H1 (cell line): Measurements from ENCODE around the gene MYO7B. TPM values are rescaled to one million over a fixed set of nuclear protein-coding genes. Genes with fewer than 3 reads are reported as not detected.

ENCODE experiments used
- CTCF ChIA-PET: fragments of 300-600 bp; sonication (Branson Sonifier 250); formaldehyde crosslinking; loops from one replicate; lab custom pipeline; 2021; ENCODE audit not compliant: partially characterized antibody; lab: Charles Lee
- POLR2A ChIA-PET: fragments of 300-600 bp; sonication (Branson Sonifier 250); formaldehyde crosslinking; loops from one replicate; lab custom pipeline; 2021; ENCODE audit warnings: inconsistent platforms; ENCODE audit not compliant: partially characterized antibody; lab: Charles Lee
- DNase-seq, 2 experiments: peaks; one replicate each; pipeline versions ENCODE4 v3.0.0 to v3.0.0-alpha.2; 2010 to 2022; ENCODE audit warnings: low spot score in 2 of 2, low read depth in 1 of 2, mixed read lengths in 1 of 2
- FAIRE-seq: peaks from 2 replicates; lab custom pipeline; 2011; peaks lifted over from hg19 to GRCh38; lab: Jason Lieb, UNC
- H2AFZ ChIP-seq: 2 replicates; pipeline ENCODE4 v1.8.1; 2012; ENCODE audit warnings: low read length, inconsistent platforms
- H2AK5ac ChIP-seq: 2 replicates; pipeline ENCODE4 v1.6.1; 2013; ENCODE audit warnings: low read depth, low read length
- H2BK120ac ChIP-seq: replicated peaks from 2 replicates; pipeline ENCODE3; 2013; ENCODE audit warnings: low read depth, low read length, inconsistent platforms
- H2BK12ac ChIP-seq: 2 replicates; pipeline ENCODE4 v1.6.1; 2013; ENCODE audit warnings: low read depth, low read length
- H2BK15ac ChIP-seq: 2 replicates; pipeline ENCODE4 v1.6.1; 2013; ENCODE audit warnings: low read length
- H2BK20ac ChIP-seq: 2 replicates; pipeline ENCODE4 v1.6.1; 2013; ENCODE audit warnings: low read length
- H2BK5ac ChIP-seq: 2 replicates; pipeline ENCODE4 v1.6.1; 2013; ENCODE audit warnings: low read depth, low read length
- H3K14ac ChIP-seq: 2 replicates; pipeline ENCODE4 v1.6.1; 2013; ENCODE audit warnings: inconsistent platforms; ENCODE audit not compliant: insufficient read length
- H3K18ac ChIP-seq: 2 replicates; pipeline ENCODE4 v1.6.1; 2013; ENCODE audit warnings: low read length; ENCODE audit errors: extremely low read depth
- H3K23ac ChIP-seq: 2 replicates; pipeline ENCODE4 v1.6.1; 2013; ENCODE audit warnings: inconsistent platforms; ENCODE audit not compliant: insufficient read length
- H3K23me2 ChIP-seq: 2 replicates; pipeline ENCODE4 v1.6.1; 2013; ENCODE audit warnings: low read depth, low read length
- H3K27ac ChIP-seq: 2 replicates; pipeline ENCODE4 v1.6.1; 2011; ENCODE audit warnings: low read depth, low read length, inconsistent platforms
- H3K27me3 ChIP-seq, 4 experiments: replicated peaks in 1 of 4; 1 replicate in 1 of 4; 2 replicates in 3 of 4; pipeline versions ENCODE4 v1.6.1 to v1.8.1; 2011 to 2013; ENCODE audit warnings: low read length in 3 of 4, mild to moderate bottlenecking in 3 of 4, inconsistent platforms in 2 of 4, mixed read lengths in 2 of 4, moderate library complexity in 1 of 4; ENCODE audit not compliant: control insufficient read depth in 3 of 4, insufficient read depth in 3 of 4; ENCODE audit errors: extremely low read depth in 1 of 4
- H3K36me3 ChIP-seq, 4 experiments: 2 replicates each; pipeline versions ENCODE4 v1.6.1 to v1.8.1; 2011 to 2013; ENCODE audit warnings: mild to moderate bottlenecking in 4 of 4, low read length in 3 of 4, moderate library complexity in 2 of 4, control low read depth in 1 of 4, inconsistent platforms in 1 of 4; ENCODE audit not compliant: insufficient read depth in 4 of 4, control insufficient read depth in 2 of 4
- H3K4ac ChIP-seq: replicated peaks from 2 replicates; pipeline ENCODE3; 2013; ENCODE audit warnings: low read length, low read depth, mixed read lengths, inconsistent platforms; ENCODE audit not compliant: insufficient read length
- H3K4me1 ChIP-seq, 4 experiments: replicated peaks in 1 of 4; 1 replicate in 1 of 4; 2 replicates in 3 of 4; pipeline versions ENCODE4 v1.6.1 to v1.8.1; 2011 to 2013; ENCODE audit warnings: low read length in 3 of 4, inconsistent platforms in 2 of 4, mixed read lengths in 1 of 4; ENCODE audit not compliant: insufficient read depth in 4 of 4, control insufficient read depth in 3 of 4
- H3K4me2 ChIP-seq, 2 experiments: 2 replicates each; pipeline versions ENCODE4 v1.6.1 to v1.8.1; 2011 to 2013; ENCODE audit warnings: low read depth in 2 of 2, low read length in 2 of 2, control low read depth in 1 of 2, inconsistent platforms in 1 of 2, mild to moderate bottlenecking in 1 of 2; ENCODE audit not compliant: insufficient read depth in 1 of 2
- H3K4me3 ChIP-seq, 4 experiments: fragments of 200-600, 300-600 bp in 1 of 4; sonication (generic), shearing (Covaris generic), sonication (Bioruptor Twin) in 1 of 4; 2 replicates each; pipeline versions ENCODE4 v1.5.1 to v1.8.1; 2011 to 2016; ENCODE audit warnings: low read length in 4 of 4, low read depth in 3 of 4, control low read depth in 2 of 4, inconsistent platforms in 2 of 4, mild to moderate bottlenecking in 2 of 4, mixed read lengths in 1 of 4, moderate library complexity in 1 of 4; ENCODE audit not compliant: insufficient read depth in 2 of 4; ENCODE audit errors: extremely low read depth in 1 of 4
- H3K56ac ChIP-seq: replicated peaks from 2 replicates; pipeline ENCODE3; 2013; ENCODE audit warnings: low read depth, mild to moderate bottlenecking, mixed read lengths, low read length, inconsistent platforms; ENCODE audit not compliant: insufficient read length
- H3K79me1 ChIP-seq: 2 replicates; pipeline ENCODE4 v1.6.1; 2013; ENCODE audit warnings: low read depth, low read length, control low read depth
- H3K79me2 ChIP-seq, 2 experiments: 2 replicates each; pipeline versions ENCODE4 v1.6.1 to v1.8.1; 2012 to 2013; ENCODE audit warnings: low read length in 2 of 2, mild to moderate bottlenecking in 2 of 2, inconsistent platforms in 1 of 2; ENCODE audit not compliant: insufficient read depth in 2 of 2, control insufficient read depth in 1 of 2
- H3K9ac ChIP-seq, 4 experiments: replicated peaks in 1 of 4; 1 replicate in 1 of 4; 2 replicates in 3 of 4; pipeline versions ENCODE4 v1.6.1 to v1.8.1; 2011 to 2013; ENCODE audit warnings: low read depth in 3 of 4, low read length in 3 of 4, control low read depth in 2 of 4, mild to moderate bottlenecking in 2 of 4, moderate library complexity in 2 of 4, inconsistent platforms in 1 of 4; ENCODE audit errors: extremely low read depth in 1 of 4
- H3K9me3 ChIP-seq, 2 experiments: 2 replicates each; pipeline versions ENCODE4 v1.6.1 to v1.8.1; 2012 to 2013; ENCODE audit warnings: mild to moderate bottlenecking in 2 of 2, moderate library complexity in 2 of 2, control low read depth in 1 of 2, inconsistent platforms in 1 of 2, low read depth in 1 of 2, low read length in 1 of 2, mixed read lengths in 1 of 2; ENCODE audit not compliant: insufficient read depth in 2 of 2
- H4K20me1 ChIP-seq, 2 experiments: replicated peaks in 1 of 2; 2 replicates each; pipeline versions ENCODE3 to v1.8.1; 2011 to 2013; ENCODE audit warnings: inconsistent platforms in 2 of 2, low read length in 2 of 2, mild to moderate bottlenecking in 1 of 2; ENCODE audit not compliant: insufficient read depth in 2 of 2, control insufficient read depth in 1 of 2
- H4K5ac ChIP-seq: 2 replicates; pipeline ENCODE4 v1.6.1; 2013; ENCODE audit warnings: low read length, low read depth, mixed read lengths, inconsistent platforms; ENCODE audit not compliant: insufficient read length
- H4K8ac ChIP-seq: 2 replicates; pipeline ENCODE4 v1.8.0; 2013; ENCODE audit warnings: mild to moderate bottlenecking, moderate library complexity, low read length, inconsistent platforms; ENCODE audit not compliant: insufficient read depth; ENCODE audit errors: extremely low read depth
- H4K91ac ChIP-seq: replicated peaks from 2 replicates; pipeline ENCODE3; 2013; ENCODE audit warnings: low read length, mixed read lengths, inconsistent platforms; ENCODE audit not compliant: insufficient read length
- BACH1 ChIP-seq: IDR thresholded peaks from 2 replicates; pipeline ENCODE4 v1.6.1; 2012; ENCODE audit warnings: low read length, improper control_type of control experiment
- NANOG ChIP-seq: IDR thresholded peaks from 2 replicates; pipeline ENCODE4 v1.6.1; 2011; ENCODE audit warnings: low read length, low read depth, mild to moderate bottlenecking, inconsistent platforms; ENCODE audit not compliant: insufficient read depth, poor library complexity, severe bottlenecking
- POLR2A ChIP-seq, 2 experiments: IDR thresholded peaks; 1 replicate in 1 of 2; 2 replicates in 1 of 2; pipeline ENCODE4 v1.6.1; 2011; ENCODE audit warnings: low read depth in 2 of 2, low read length in 2 of 2, mild to moderate bottlenecking in 2 of 2; ENCODE audit errors: control extremely low read depth in 1 of 2
- TEAD4 ChIP-seq: IDR thresholded peaks from 2 replicates; pipeline ENCODE4 v1.6.1; 2012; ENCODE audit warnings: low read depth, low read length, inconsistent platforms, mixed read lengths
- WGBS, 2 experiments: shearing (Covaris generic) in 1 of 2; methylation state at CpG; one replicate each; pipeline versions ENCODE4 v1.1.6 to v1.1.7; 2013 to 2015; ENCODE audit warnings: low lambda C conversion rate in 2 of 2, mixed read lengths in 2 of 2, inconsistent platforms in 1 of 2, low coverage in 1 of 2, missing lambda C conversion rate in 1 of 2; ENCODE audit not compliant: insufficient replicate concordance in 2 of 2, insufficient coverage in 1 of 2, insufficient read length in 1 of 2; ENCODE audit errors: extremely low coverage in 1 of 2, missing lambda C conversion rate in 1 of 2; 5-methylcytosine and 5-hydroxymethylcytosine counted together
- polyA plus RNA-seq, 7 experiments: library from polyadenylated mRNA; depleted of rRNA in 3 of 7; stranded (reverse) in 5 of 7; unstranded in 2 of 7; fragments of >200 nt in 5 of 7; fragments of 200-250 nt in 2 of 7; gene quantifications; 1 replicate in 5 of 7; 2 replicates in 1 of 7; 4 replicates in 1 of 7; pipeline versions ENCODE4 v1.2.1 to v1.2.3, GENCODE V29; 2011 to 2013; ENCODE audit warnings: missing spikeins in 2 of 7, mixed read lengths in 2 of 7
- total RNA-seq: library from RNA; stranded (reverse); fragmentation: NEBNext Ultra II Directional; extraction: Animal tissue kit (Norgen Biotek cat#: 25700); gene quantifications from 2 replicates; pipeline ENCODE4 v1.2.1, GENCODE V29; 2021

MYO7B gene
- total and polyA plus RNA-seq, 2 of the 8 experiments (the other 6 are each of a cell fraction or from before 2014, with no cell fraction given): not detected

GRCh38 chr2:127575185-127575765 lies 39.8 kb downstream of the MYO7B start:
- no peak overlapping the region for H3K4ac ChIP-seq
- no peak overlapping the region for H3K9ac ChIP-seq
- no peak overlapping the region for H3K18ac ChIP-seq
- H3K4me3 ChIP-seq: no peak overlapping the region
- no peak overlapping the region for H2BK120ac ChIP-seq
- H2BK20ac ChIP-seq: no peak overlapping the region
- no peak overlapping the region for H4K8ac ChIP-seq
- TF ChIP-seq TEAD4 (no peak), NANOG (no peak), BACH1 (no peak), POLR2A (IDR thresholded peaks at IDR 0.05; ENCODE audit: control extremely low read depth in 1 of 2, low read depth in 2 of 2, low read length in 2 of 2) (no peak)
- no peaks in the 10 kb centered on the region for H3K79me1 ChIP-seq
- no peak overlapping the region for H4K5ac ChIP-seq
- H3K56ac ChIP-seq: no peak overlapping the region
- H3K9me3 ChIP-seq: no peaks in the 10 kb centered on the region
- H2AFZ ChIP-seq: no peak overlapping the region
- no peak overlapping the region for H4K91ac ChIP-seq
- no peaks in the 10 kb centered on the region; a peak in 1 of 7 replicates for H3K27me3 ChIP-seq
- H2BK15ac ChIP-seq: no peak overlapping the region
- peaks cover 0 to 3% (median 0%) of the 10 kb centered on the region in 4 experiments; a peak in 2 of 7 replicates for H3K4me1 ChIP-seq
- no peak overlapping the region for H3K27ac ChIP-seq
- no peak overlapping the region for H2AK5ac ChIP-seq
- no peaks in the 10 kb centered on the region for H4K20me1 ChIP-seq
- no peak overlapping the region for H2BK5ac ChIP-seq
- DNase-seq (no peak), FAIRE-seq (no peak)
- no peaks in the 10 kb centered on the region for H3K79me2 ChIP-seq
- no peaks in the 10 kb centered on the region for H3K36me3 ChIP-seq
- WGBS, 2 experiments: 82% methylated on average over 4 of the region's 4 CpGs; no CpG with 5 or more reads in 1 of the 2 experiments
- H3K14ac ChIP-seq: no peak overlapping the region
- H3K4me2 ChIP-seq: no peak overlapping the region
- no peaks in the 10 kb centered on the region for H3K23me2 ChIP-seq
- POLR2A ChIA-PET: no interaction called here
- H2BK12ac ChIP-seq: no peak overlapping the region
- CTCF ChIA-PET: interaction anchor here (0.7 to 5.7 kb wide), 4 partner anchors 18 to 1204 kb away, joined by 3 to 54 read pairs (median 4); no protein-coding TSS in a partner anchor
- H3K23ac ChIP-seq: no peak overlapping the region
